NCI-H2196 treated with DMSO at 0.1 percent for 48 hours (cell line): ENCODE results near the gene ROR1.

Experiments used
- DNase-seq: peaks from one replicate; lab custom pipeline; 2025; ENCODE audit not compliant: unreplicated experiment; lab: John Stamatoyannopoulos, UW

Gene ROR1

DNA sequence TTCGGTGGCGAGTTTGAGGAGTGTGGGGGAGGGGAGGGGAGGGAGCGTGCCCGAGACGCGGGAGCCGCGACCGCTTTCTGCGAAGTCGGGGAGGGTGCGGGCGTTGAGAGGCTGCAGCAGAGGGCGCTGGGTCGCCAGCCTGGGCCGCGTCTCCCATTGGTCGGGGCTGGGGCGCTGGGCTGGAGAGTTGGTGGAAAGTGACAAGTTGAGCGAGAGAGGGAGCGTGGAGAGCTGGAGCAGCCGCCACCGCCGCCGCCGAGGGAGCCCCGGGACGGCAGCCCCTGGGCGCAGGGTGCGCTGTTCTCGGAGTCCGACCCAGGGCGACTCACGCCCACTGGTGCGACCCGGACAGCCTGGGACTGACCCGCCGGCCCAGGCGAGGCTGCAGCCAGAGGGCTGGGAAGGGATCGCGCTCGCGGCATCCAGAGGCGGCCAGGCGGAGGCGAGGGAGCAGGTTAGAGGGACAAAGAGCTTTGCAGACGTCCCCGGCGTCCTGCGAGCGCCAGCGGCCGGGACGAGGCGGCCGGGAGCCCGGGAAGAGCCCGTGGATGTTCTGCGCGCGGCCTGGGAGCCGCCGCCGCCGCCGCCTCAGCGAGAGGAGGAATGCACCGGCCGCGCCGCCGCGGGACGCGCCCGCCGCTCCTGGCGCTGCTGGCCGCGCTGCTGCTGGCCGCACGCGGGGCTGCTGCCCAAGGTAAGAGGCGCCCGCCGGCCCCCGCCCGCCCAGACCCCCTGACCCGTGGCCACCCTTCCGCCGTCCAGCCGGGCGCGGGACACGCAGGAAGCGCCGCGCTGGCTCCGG is at the start of gene ROR1:
Gene ROR1 (plus strand): TSS at position 203 of the 802 bp plus-strand sequence.
- peak; percentile 86 for DNase-seq

DNA sequence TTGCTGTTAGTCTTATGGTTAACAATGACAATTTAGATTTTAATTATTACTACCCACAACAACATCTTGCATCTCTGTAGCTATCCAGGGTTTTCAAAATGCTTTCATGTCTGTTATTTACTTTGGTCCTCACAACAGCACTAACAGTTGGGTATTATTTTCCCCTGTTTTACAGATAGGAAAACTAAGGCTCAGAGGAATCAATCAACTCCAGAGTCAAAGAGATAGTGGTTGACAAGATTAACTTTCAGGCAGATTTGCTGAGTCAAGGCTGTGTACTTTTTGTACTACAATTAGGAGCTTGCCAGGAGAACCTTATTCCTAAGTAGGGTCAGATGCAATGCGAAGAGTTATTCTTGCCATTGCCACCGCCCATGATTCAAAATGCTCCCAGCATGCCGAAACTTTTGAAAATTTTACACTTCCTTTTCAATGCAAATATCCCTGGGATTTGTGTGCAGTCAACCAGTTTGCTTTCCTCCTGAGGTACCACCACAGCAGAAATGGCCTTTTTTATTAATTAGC is 49.4 kb upstream of the ROR1 start:
- DNase-seq, result no peak

DNA sequence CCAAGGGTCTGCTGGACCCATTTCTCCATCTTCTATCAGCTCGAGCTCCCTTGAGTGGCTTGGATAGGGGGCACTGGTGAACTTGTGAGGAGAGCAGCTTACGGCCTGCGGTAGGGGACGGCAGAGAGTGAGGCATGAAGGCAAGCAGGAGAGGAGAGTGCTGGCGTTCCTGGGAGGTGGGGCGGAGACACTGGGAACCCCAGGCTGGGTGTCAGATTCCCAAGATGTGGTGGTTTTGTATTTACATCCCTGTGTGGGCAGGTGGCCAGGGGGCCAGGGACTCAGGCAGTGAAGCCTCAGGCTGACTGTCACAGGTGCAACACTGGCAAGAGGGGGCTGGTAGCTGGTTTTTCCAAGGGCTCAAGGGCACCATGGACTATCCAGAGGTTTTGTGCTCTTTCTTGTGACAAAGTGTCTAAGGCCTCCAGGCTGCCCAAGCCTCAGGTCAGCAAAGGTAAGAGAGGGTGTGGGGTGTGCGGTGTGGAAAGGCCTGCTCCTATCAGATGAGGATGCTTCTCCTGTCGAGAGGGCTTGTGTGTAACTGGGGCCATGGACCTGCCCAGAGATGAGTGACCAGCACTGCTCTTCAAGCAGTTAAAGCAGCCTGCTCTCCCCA is 45.1 kb upstream of the ROR1 start:
- no peak for DNase-seq

DNA sequence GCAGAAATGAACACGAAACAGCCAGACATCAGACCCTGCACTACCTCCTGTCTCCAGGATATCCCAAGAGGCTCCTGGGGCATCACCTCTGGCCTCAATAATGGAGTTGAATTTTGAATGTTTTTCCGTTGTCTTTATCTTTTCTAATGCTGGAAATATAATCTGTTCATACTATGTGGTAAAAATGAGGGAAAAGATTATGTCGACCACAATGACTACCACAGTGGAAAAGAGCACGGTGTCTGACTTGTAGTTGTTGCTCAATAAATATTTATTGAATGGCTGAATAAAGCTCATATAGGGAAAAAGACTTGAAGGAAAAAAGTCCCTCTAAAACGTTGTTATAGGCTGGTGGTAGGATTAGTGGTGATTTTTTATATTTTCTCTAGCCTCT is 44.6 kb upstream of the ROR1 start:
- DNase-seq, result no peak

DNA sequence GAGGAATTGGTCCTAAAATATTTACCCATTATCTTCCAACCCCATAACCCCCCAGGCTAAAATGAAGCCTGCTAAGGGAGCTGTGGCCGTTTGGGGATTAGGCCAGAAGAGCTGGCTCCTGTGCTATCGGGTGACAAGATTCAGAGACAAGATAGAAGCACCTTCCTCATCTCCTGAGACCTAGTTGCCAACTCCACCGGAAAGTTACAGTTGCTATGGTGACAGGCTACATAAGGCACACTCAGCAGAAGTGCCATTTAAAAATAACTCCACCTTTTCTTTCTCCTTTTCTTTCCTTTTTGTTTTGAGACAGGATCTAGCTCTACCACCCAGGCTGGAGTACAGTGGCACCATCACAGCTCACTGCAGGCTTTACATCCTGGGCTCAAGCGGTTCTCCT is 43.6 kb upstream of the ROR1 start:
- DNase-seq, result peak; percentile 40

DNA sequence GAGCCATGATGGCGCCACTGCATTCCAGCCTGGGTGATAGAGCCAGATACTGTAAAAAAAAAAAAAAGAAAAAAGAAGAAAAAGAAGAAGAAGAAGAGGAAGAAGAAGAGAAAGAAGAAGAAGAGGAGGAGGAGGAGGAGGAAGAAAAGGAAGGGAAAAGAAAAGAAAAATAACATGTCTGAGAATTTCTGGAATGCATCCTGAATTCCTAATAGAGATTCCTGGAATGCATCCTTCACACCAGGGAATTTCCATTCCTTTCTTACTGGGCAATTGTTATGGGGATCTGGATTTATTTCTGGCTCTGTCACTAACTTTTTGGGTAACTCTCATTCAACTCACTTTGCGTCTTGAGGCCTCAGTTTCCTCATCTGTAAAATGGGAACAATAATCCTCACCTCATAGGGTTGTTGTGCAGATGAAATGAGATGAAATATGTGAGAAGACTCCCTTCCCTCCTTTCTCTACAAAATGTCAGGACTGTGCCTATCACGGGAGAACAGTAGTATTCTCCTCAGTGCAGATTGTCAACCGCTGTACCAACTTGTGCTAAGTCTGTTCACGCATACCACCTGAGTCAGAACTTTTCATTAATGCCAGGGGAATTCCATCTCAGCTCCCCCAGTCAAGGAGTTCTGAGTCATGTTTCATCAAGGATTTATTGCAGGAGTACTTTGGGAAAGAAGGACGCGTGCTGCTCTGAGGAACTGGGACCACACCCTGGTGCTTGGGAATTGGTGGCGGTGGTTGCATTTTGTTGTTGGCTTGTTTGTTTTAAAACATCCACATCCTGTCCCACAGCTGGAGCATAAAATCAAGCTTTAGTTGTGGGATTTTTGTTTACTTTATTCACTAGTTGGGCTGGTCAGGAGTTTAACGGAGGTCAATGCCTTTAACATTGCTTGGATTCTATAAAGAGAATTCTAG is 42.4 kb upstream of the ROR1 start:
- no peak for DNase-seq

DNA sequence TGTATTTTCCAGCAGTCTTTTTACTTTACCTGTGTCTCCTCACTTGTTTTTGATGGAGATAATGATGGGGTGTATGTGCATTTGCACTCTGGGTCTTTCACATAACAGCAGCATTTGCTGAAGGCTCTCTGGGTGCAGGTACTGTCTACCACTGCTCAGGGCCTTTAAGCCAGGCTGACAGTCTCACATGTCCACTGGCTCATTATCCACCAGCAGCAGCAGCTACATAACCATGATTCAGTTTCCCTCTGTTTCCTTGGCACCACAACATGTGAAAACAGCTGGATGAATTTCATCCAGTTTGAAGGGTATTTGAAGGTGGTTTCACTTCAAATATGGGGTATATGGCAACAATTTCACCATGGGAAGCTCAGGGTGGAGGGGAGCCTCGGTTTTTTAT is 41.2 kb upstream of the ROR1 start:
- no peak for DNase-seq

DNA sequence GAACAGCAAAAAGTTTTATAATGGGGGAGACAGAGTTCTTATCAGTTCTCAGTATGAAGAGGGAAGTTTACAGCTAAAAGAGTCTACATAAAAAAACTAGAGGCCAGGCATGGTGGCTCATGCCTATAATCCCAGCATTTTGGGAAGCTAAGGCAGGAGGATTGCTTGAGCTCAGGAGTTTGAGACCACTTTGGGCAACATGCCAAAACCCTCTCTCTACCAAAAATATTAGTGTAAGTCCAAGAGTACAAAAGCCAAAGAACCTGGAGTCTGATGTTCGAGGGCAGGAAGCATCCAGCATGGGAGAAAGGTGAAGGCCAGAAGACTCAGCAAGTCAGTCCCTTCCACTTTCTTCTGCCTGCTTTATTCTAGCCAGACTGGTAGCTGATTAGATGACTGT is 35.0 kb upstream of the ROR1 start:
- DNase-seq, result no peak

DNA sequence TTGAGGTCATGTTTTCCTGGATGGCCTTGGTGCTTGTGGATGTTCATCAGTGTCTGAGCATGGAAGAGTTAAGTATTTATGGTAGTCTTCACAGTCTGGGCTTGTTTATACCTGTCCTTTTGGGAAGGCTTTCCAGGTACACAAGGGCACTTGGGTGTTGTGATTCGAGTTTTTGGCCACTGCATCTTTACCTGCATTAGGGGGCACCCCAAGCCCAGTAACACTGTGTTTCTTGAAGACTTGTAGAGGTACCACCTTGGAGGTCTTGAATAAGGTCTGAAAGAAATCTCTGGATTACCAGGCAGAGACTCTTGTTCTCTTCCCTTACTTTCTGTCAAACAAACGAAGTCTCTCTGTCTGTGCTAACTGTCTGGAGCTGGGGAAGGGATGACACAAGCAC is 34.4 kb upstream of the ROR1 start:
- no peak for DNase-seq

DNA sequence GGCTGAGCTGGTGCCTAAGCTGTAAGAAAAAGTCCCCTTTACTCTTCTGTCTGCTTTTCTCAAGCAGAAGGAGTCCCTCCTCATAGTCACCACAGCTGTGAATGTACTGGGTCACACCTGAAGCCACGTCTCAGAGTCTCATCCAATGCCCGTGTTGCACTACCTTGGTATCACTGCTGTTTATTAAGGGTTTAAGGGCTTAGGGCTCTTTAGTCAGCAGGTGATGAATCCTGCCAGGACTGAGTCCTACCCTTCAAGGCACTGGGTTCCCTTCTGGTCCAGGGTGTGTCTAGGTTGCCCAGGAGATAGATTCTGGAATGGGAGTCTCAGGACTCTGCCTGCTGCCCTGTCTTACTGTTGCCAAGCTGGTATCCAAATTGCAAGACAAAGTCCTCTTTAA is 33.4 kb upstream of the ROR1 start:
- no peak for DNase-seq

DNA sequence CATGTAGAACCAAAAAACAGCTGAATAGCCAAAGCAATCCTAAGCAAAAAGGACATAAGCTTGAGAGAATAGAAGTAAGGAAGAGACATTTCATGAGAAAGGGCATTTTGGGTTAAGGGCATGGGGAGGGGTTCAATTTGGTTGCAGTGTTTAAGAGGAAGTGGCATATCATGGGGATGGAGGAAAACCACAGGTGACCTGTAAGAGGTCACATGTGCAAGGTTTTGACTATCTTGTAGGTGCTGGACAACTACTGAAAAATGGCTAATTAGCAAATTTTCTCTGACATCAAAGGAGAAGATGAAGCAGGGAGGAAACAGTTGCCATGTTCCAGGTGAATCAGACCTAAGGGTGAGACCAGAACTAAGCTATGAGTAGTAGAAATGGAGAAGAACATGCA is 31.3 kb upstream of the ROR1 start:
- DNase-seq, result no peak

DNA sequence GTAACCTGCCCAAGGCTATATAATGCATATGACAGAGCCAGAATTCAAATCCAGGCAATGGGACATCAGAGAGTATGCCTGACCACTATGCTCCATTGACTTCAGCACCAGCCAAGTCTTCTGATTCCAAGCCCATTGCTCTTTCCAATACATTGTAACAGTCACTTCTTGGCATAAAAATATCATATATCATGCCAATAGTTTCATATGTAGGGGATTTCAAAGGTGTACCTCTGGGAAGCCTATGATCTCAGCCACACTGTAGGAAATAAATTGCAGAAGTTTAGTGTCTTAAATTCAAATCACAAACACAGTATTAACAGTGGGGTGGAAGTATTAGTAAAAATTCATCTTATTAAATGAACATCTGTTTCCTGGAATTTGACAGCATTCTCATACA is 30.0 kb upstream of the ROR1 start:
- no peak for DNase-seq

DNA sequence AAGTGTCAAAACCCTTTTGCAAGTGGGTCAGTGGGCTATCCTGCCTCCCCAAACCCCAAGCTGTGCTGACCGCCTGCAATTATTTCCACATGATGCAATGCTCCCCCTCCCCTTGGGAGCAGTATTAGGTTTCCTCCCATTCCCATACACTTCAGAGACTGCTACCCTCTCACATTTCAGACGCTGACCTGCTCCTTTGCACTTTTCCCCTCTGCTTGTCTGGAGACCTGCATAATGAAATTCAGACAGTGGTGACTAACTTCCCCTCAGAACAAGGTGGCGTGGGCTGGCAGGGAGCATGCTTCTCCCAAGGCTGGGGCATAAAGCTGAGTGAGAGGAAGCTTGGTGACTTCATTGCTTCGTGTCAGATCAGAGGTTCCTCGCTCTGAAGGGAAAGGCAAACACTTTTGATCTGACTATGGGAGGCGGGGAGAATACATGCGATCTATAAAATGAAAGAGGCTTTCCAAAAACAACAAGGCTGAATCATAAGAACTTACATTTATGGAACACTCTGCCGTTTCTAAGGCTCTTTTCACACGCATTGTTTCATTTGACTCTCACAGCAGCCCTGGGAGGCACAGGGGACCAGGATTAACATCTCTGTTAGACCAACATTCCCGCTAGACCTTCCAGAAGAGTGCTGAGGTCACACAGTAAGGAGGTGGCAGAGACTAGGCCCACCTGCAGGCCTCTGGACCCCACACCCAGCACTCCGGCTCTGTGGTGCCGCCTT is 27.5 kb upstream of the ROR1 start:
- no peak for DNase-seq

DNA sequence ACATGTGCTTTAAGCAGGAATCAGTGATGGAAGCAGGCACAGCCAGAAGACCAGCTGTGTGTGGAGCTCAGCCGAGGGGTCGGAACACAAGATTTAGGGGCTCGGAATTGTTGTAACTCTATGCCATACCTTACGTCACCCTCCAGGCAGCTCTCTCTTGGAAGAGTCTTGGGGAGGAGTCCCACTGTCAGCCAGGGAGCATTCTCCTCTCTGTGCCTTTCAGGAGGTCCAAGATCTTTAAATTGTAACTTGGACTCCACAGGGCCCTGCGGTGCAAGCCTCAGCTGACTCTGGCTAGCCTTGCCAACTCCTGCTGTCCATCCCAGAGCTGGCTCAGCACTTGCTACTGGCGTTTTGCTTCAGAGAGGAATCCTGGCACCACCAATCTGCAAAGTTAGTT is 26.4 kb upstream of the ROR1 start:
- DNase-seq, result no peak

DNA sequence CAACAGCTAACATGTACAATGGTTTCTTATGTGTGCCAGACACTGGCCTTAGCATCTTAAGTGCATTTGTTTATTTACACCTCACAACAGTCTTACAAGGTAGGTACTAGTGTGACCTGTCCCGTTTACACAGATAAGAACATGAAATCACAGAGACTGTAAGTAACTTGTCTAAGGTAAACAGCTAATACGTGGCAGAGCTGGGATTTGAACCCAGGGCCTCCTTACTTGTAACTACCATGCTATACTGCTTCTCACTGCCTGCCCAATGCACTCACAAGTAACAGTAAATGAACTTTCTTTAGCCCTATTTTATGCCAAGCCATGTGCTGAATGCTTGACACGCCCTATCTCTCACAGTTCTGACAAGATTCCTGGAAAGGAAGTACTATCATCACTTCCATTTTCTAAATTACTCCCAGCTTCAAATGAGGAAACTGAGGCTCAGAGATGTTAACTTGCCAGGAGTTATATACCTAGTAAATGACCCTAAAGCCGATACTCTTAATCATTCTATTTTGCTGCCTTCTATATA is 25.7 kb upstream of the ROR1 start:
- no peak for DNase-seq

DNA sequence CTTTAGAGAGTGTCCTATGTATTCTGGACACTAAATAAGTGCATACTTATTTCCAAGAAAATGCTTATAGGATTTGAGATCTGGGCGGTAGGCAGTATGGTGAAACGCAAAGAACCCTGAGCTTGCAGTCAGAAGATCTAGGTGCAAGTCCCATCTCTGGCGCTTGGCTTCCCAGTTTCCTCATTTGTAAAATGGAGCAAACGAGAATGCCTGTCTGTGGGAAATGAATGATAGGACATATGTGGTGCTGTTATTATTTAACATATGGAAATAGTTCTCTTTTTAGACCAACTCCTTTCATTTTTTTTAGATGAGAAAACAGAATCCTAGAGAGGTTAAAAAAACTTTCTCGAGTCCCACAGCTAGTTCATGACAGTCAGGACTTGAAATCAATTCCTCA is 25.2 kb upstream of the ROR1 start:
- DNase-seq, result no peak

DNA sequence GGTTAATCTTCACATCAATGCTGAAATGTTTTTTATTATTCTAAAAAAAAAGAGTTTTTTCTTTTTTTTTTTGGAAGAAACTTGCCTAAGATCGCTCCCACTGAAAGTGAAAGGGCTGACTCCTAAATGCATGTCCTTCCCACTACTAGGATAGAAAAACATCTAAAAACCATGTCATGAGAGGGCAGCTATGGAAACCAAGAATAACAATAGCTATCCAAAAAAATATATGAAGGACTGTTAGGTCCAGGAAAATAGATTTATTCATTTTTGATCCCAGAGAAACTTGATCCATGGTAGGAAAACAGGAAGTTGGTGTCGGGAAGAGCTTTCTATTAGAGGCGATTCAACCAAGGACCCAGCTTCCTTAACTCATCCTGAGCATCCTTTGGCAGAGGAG is 23.1 kb upstream of the ROR1 start:
- DNase-seq, result no peak

DNA sequence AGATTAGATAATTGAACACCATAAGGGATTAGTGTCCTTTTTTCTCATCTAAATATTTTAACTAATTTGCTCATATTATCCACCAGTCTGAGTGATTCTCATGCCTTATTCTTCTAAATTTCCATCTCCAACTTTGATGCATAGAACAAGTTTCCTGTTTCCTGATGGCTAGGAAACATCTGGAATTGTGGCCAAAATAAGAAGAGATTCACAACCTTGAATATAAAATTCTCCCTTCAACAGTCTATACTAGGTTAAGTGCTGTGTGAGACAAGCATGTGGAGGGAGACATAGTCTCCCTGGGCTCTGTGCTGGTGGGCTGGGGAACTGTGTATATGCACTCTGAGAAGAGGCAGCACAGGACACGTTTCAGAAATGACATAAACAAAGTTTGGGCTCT is 21.6 kb upstream of the ROR1 start:
- DNase-seq, result no peak

DNA sequence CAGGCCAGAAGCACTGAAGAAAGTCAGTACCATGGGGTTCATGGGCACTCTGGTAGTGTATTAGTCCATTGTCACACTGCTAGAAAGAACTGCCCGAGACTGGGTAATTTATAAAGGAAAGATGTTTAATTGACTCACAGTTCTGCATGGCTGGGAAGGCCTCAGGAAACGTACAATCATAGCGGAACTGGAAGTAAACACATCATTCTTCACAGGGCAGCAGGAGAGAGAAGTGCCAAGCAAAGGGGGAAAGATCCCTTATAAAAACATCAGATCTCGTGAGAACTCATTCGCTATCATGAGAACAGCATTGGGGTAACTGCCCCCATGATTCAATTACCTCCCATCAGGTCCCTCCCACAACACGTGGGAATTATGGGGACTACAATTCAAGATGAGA is 20.2 kb upstream of the ROR1 start:
- no peak for DNase-seq

DNA sequence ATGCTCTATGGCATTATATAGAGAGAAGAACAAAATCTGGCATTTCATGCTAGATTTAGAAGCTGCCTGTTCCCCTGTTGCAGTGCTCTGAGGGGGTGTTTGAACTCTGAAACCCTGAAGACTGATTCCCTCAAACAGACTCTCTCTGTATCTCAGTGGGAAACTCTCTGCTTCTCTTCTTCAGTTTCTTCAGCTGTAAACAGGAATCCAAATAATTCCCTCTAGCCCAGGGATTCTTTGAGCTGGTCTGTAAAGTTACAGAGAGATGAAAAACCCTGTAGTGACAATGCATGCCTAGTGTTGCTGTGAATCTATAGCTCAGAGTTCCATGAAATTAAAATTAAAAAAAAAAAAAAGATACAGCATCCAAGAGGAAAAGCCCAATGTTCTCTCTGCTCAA is 17.0 kb upstream of the ROR1 start:
- DNase-seq, result no peak

DNA sequence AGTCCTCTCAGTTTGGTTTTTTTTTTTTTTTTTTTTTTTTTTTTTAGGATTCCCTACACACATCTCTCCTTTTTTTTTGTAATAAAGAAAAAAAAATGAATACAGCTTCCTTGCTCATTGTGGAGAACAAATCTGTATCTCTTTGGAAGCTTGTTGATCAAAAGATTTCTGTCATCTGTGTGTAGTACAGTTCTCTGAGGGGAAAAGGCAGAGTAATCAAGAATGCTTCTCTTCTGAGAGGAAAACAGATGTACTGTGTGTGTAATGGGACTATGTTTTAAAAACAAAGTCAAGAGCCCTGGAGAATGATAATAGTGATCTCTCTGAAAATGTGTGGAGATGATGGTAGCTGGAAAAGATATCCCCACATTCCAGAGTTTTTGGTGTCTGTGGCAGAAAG is 16.5 kb upstream of the ROR1 start:
- DNase-seq, result no peak
